Measurements from ENCODE around the gene SMOC2.
"Not testable (repeated sequence)": the region's sequence is repeated elsewhere in the genome, so short reads cannot be mapped to it uniquely, and the experiment has no call there.

SMOC2 gene

DNA sequence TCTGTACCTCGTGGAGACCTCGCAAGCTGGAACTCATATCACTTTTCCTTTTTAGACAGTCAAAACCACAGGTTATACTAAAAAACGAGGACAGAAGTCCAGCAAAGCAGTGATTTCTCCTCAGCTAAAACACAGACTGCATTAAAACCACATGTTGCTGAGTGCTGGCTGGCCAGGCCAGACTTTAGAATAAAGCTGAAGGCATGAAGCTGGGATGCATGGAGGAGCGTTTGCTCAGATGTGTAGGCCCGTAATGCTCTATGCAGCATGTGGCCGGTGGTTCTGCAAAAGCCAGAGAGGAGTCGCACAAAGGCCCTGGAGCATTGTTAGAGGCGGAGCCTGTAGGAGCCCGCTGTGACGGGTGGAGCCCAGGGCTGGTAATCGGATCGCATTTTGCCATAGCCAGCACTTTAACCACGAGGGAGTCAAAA is 83.6 kb downstream of the SMOC2 start:
- DNase-seq, result no peak

DNA sequence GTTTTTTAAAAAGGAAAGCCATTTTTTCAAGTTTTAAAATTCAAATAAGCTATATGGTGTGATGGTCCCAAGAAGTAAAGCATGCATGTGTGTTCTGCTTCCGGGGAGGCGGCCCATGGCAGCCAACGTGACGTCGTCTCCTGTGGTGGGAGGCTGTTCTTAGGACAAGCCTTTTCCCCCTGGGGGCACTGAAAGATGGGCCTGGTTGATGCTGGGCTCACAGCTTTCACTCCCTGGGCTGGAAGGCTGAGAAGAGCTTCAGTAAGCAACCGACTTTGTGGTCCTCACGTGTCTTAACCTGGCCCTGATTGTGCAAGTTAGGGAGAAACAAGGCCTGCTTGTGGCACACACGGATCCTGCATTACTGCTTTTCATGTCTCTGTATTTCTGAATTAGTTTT is 84.1 kb downstream of the SMOC2 start:
- DNase-seq, result no peak

- DNase-seq, result no peak
These were observed 85.1 kb downstream of the SMOC2 start for GRCh38 chr6:168525926-168526630.

DNA sequence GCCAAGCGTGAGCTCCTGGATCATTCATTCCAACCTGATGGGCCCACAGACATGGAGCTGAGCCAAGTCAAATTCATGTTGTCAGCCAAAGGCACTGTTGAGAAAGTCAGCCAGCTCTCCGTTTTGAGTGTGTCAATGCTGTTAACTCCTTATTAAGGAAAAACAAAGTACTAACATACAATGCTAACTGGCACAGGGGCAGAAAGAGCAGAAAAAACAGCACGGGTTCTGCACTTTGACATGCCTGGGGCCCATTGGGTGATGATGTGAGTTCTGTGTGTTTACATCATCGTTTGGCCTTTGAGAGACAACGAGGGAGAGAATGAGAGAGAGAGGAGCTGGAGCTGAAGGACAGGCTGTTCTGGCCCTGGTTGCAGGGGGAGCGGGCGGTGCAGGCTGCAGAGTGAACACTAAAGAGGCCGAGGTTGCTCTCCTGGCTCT is 85.9 kb downstream of the SMOC2 start:
- DNase-seq, result no peak

DNA sequence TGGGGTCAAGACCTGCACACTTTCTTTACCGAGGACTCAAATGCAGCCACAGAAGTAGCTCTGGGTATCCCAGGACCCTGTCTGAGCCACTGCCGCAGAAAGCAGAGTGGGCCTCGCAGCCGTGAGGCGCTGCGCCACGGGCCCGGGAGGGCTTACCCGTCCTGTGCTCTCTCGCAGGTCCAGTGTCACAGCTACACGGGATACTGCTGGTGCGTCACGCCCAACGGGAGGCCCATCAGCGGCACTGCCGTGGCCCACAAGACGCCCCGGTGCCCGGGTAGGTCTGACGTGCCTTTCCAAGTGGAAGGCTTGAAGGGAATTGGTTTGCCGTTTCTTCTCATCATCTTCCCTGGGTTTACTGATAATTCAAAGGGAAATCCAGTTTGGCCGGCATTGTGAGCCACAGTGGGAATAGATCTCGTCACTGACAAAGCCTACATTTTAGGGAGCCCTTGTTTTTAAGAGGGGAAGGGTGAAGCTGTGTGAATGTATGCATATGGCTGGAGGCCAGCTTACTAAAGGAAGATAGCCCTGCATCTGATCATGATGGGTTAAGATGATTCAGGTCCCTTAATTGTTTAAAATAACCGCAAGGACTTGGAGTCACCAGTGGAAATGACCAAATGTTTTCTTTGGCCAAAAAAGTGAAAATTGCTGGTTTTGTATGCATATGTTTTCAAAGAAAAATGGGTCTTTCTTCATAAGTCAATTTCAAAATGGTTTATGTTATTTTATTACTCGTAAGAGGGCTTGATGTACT is 86.6 kb downstream of the SMOC2 start:
- DNase-seq, result no peak

DNA sequence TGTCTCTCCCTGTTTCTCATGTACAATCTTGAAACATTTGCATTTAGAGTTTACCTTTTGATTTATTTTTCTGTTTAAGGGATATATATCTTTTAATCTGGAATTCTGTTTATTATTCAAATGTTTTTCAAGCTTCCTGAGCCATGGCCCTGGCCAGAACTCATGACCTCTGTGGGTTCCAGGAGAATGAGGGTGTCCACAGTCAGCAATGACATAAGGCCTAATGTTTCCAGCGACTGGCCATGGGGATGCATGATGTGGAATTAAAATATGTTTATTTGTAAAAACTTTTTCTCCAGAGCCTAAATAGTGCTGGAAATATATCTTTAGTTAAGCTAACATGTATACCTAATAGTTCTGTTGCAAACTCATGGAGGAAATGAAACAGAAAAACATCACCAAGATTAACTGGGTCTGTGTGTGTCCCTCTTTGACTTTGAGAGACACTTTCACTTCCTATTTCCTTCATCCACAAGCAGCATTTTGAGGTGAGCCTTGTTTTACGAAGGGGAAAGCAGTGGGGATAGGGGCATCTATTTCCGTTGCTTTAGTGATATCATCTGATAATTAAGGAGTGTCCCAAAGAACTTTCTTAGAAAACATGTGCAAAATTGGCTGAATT is 87.6 kb downstream of the SMOC2 start:
- no peak for DNase-seq

DNA sequence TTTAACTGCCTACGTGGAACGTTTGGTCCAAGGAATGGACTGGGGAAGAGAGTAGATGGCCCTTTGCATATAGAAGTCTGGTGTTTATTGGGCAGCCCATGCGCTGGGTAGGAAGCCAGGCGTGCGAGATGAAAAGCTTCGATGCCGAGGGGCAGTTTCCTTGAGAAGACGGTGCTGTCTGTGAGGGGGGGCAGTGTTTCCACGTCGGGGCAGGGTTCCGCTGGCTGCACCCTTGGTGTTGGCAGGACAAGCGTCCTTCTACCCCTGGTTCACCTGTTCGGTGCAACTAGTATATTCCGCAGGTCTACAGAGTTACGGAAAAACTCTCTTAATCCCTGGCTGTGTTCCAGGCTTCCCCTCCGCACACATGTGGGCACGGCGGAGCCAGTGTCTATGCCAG is 88.2 kb downstream of the SMOC2 start:
- DNase-seq, result no peak

DNA sequence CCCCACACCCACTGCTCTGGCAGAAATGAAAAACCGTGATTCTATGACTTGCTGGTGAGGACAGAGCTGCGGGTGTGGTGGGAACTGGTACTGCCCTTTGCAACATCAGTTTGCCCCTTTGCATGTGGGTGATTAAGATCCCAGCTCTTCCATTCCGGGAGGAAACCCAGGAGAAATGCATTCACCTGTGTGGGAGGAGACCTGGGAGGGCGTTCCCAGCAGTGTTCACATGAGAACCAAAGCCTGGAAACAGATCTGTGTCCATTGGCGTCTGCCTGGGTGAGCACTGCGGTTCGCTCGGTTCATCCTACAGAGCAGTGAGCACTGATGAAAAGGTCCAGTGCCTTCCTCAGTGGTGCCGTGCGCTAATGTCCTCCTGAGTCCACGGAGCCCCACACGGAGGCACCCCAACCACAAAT is 89.7 kb downstream of the SMOC2 start:
- DNase-seq, result no peak

- DNase-seq, result no peak
These were observed 91.1 kb downstream of the SMOC2 start for GRCh38 chr6:168532070-168532469.

GRCh38 chr6:168533414-168533813 is 92.4 kb downstream of the SMOC2 start:
- DNase-seq, result no peak

DNA sequence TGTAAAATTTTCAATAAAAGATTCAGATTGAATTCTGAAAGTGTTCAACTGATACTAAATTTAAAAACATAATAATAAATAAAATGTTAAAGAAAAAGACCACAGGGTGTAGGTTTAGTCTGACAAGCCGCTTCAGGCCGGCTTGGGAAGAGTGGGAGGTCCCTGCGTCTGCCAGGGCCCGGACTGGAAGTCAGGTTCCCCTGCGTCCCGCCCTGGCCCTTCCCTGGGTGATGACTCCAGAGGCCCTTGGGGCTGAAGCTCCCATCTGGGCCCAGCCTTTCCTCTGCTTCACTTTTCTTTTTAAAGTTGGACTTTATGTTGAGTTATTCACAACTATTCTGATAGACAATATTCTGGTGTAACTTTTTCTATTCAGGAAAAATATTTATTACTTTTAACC is 93.3 kb downstream of the SMOC2 start:
- DNase-seq, result no peak

- DNase-seq, result no peak
These were observed 94.7 kb downstream of the SMOC2 start for GRCh38 chr6:168535711-168536110.

DNA sequence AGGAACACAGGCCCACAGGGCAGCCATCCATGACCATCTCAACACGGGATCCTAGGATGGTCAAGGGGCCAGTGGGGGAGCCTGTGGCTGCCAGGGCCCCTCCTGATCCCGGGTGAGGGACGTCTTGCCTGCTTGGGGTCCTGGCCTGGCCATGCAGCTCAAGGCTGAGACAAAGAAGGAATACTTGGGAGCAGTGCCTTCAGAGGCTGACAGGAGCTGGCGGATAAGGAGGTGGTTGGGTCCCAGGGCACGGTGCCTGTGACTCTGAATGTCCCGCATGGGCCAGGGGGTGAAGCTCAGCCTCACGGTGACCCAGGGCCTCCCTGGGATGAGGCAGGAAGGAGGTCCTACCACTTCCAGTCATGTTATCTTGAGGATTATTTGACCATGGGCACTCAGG is 95.2 kb downstream of the SMOC2 start:
- no peak for DNase-seq

DNA sequence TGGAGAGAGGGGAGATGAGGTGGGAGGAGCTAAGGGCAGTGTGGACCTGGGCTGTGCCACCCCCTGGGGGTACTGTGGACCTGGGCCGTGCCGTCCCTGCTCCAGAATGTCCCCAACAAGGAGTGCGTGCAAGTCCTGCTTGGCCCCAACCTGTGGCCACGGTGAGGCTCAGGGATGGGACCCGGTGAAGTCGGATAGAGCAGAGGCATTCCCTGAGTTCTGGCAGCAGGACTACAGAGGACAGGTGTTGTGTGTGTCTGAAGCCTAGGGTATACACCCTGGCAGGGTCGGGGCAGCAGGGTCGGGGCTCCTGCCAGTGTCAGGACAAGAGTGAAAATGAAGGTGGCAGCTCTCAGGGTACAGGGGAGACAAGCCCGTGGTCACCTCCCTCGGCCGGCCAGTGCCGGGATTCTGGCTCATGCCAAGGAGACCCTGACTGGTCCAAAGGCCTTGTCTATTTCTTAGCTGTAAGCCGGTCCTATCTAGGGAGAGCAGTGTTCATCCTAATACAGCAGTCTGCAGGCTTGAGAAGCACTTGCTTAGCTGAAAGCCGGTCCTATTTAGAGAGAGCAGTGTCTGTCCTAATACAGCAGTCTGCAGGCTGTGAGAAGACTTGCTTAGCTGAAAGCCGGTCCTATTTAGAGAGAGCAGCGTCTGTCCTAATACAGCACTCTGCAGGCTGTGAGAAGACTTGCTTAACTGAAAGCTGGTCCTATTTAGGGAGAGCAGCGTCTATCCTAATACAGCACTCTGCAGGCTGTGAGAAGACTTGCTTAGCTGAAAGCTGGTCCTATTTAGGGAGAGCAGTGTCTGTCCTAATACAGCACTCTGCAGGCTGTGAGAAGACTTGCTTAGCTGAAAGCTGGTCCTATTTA is 95.9 kb downstream of the SMOC2 start:
- DNase-seq, result no peak

DNA sequence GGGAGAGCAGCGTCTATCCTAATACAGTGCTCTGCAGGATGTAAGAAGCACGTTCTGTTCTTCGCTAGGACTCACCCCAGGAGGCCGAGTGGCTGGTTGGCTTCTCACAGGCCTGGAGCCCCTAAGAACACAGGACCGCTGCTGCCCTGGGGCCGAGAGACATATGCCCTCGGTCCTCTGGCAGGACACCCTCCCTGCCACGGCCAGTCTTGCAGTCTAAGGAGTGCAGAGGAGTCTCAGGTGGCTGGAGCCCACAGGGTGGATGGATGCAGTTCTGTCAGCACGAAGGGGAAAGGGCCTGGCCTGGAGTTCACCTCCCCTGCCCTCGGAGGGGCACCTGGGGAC is 96.5 kb downstream of the SMOC2 start:
- no peak for DNase-seq

- not testable (repeated sequence) for DNase-seq
These were observed 97.4 kb downstream of the SMOC2 start for GRCh38 chr6:168538188-168538891.

- no peak for DNase-seq
These were observed 98.2 kb downstream of the SMOC2 start for GRCh38 chr6:168538892-168539811.

DNA sequence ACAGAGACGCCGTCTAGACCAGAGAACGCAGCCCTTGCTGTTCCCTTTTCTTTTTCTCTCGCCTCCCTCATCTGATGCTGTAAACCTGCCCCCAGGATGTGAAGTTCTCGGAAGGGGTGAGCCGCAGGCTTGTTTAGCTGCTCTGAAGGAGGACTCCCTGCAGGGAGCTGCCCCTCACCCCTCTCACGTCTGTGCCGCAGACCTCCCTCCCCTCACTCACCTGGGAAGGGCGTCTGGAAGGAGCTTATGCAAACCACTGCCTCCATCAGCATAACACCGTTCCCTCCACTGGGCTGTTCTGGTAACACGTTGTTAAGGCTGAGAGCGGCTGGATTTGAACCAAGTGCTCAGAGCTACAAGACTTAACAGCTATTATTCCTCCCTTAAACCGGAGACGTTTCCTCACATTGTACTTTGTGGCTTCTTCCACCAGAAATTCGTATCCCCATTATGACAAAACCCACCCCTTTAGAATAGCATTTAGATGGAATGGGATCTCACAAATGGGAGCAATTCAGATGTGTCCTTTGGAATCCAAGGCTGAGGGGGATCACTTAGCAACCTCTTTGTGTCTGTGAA is 99.8 kb downstream of the SMOC2 start:
- DNase-seq, result no peak

- DNase-seq, result no peak
These were observed 100.3 kb downstream of the SMOC2 start for GRCh38 chr6:168541307-168541706.

DNA sequence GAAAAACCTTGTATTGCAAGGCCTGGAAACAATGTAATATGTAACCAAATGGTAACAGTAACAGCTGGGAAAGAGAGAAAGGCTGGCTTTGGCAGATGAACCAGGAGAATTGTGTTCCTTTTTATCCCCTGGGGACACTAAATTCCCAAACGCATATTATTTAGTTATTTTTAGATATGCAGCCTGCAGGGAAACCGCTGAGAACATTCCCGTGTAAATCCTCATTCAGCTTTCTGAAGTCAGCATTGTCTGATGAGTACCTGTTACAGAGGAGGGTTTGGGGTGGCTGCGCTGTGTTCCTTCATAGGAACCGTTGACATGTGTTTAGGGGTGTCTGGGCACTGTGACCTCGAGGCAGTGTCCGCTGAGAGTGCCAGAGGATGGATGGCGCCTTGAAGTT is 101.3 kb downstream of the SMOC2 start:
- no peak for DNase-seq

- DNase-seq, result no peak
These were observed 104.4 kb downstream of the SMOC2 start for GRCh38 chr6:168545428-168545827.

All from stimulated activated CD4-positive, alpha-beta T cell treated with anti-CD3 and anti-CD28 coated beads, Interleukin-15, amount 100 ng/mL, for 24 hours (primary cell).